GM23248 (cell line): Measurements from ENCODE around the gene TSEN15. TPM values are rescaled to one million over a fixed set of nuclear protein-coding genes. Genes with fewer than 3 reads are reported as not detected.

ENCODE experiments used
- DNase-seq: peaks from one replicate; pipeline ENCODE4 v3.0.0-alpha.2; 2015
- H2AFZ ChIP-seq: fragments of 200-600 bp; sonication (generic); 2 replicates; pipeline ENCODE4 v1.6.1; 2016; ENCODE audit warnings: antibody characterized with exemption
- H3F3A ChIP-seq: fragments of 200-600 bp; sonication (generic); 2 replicates; pipeline ENCODE4 v1.6.1; 2016; ENCODE audit warnings: mild to moderate bottlenecking, antibody characterized with exemption, mixed run types; ENCODE audit not compliant: insufficient read depth
- H3K27ac ChIP-seq: fragments of 200-600 bp; sonication (generic); 2 replicates; pipeline ENCODE4 v1.5.1; 2016; ENCODE audit warnings: mild to moderate bottlenecking
- H3K27me3 ChIP-seq: fragments of 200-600 bp; sonication (generic); replicated peaks from 2 replicates; pipeline ENCODE4 v1.6.1; 2016; ENCODE audit warnings: mild to moderate bottlenecking; ENCODE audit not compliant: insufficient read depth
- H3K36me3 ChIP-seq: fragments of 200-600 bp; sonication (generic); 2 replicates; pipeline ENCODE4 v1.6.1; 2016; ENCODE audit warnings: low read depth, mild to moderate bottlenecking
- H3K4me1 ChIP-seq: fragments of 200-600 bp; sonication (generic); 2 replicates; pipeline ENCODE4 v1.6.1; 2016; ENCODE audit warnings: mild to moderate bottlenecking; ENCODE audit not compliant: insufficient read depth
- H3K4me2 ChIP-seq: fragments of 200-600 bp; sonication (generic); one replicate; pipeline ENCODE4 v1.6.1; 2016; ENCODE audit warnings: mild to moderate bottlenecking; ENCODE audit not compliant: unreplicated experiment
- H3K4me3 ChIP-seq: fragments of 200-600 bp; sonication (generic); 2 replicates; pipeline ENCODE4 v1.5.1; 2016; ENCODE audit warnings: mild to moderate bottlenecking
- H3K79me2 ChIP-seq: fragments of 200-600 bp; sonication (generic); 2 replicates; pipeline ENCODE4 v1.6.1; 2016; ENCODE audit warnings: mild to moderate bottlenecking; ENCODE audit not compliant: insufficient read depth
- H3K9ac ChIP-seq: fragments of 200-600 bp; sonication (generic); 2 replicates; pipeline ENCODE4 v1.6.1; 2016; ENCODE audit warnings: mild to moderate bottlenecking
- H3K9me2 ChIP-seq: fragments of 200-600 bp; sonication (generic); 2 replicates; pipeline ENCODE4 v1.6.1; 2016; ENCODE audit warnings: mixed run types, mild to moderate bottlenecking, moderate library complexity; ENCODE audit not compliant: insufficient read depth
- H3K9me3 ChIP-seq: fragments of 200-600 bp; sonication (generic); one replicate; pipeline ENCODE4 v1.6.1; 2017; ENCODE audit warnings: low read depth
- H4K20me1 ChIP-seq: fragments of 200-600 bp; sonication (generic); 2 replicates; pipeline ENCODE4 v1.6.0; 2016; ENCODE audit not compliant: insufficient read depth
- EZH2 ChIP-seq: fragments of 200-600 bp; sonication (generic); IDR thresholded peaks from 2 replicates; pipeline ENCODE4 v1.6.1; 2018; ENCODE audit warnings: antibody characterized with exemption, mild to moderate bottlenecking; ENCODE audit not compliant: insufficient read depth, poor library complexity, severe bottlenecking
- EZH2phosphoT487 ChIP-seq: fragments of 200-600 bp; sonication (generic); IDR thresholded peaks from 2 replicates; pipeline ENCODE4 v1.6.1; 2018; ENCODE audit warnings: antibody characterized with exemption, moderate library complexity, mild to moderate bottlenecking, low read depth; ENCODE audit not compliant: insufficient read depth
- WGBS, 2 experiments: methylation state at CpG; one replicate each; pipeline ENCODE4 v1.1.6; 2015 to 2017; ENCODE audit warnings: low lambda C conversion rate in 2 of 2, low coverage in 1 of 2; ENCODE audit errors: missing lambda C conversion rate in 2 of 2; 5-methylcytosine and 5-hydroxymethylcytosine counted together
- in situ Hi-C: fragments of 300-500 bp; cut with MboI; formaldehyde crosslinking; loops from 2 replicates; pipeline ENCODE4 v1.15.0; 2020
- polyA plus RNA-seq: library from polyadenylated mRNA; unstranded; fragments of >200 nt; fragmentation: Nextera tagmentation; extraction: Ambion mirVana; gene quantifications from 2 replicates; pipeline ENCODE4 v1.2.1, GENCODE V29; 2016
- total RNA-seq: library from RNA; depleted of rRNA; stranded (reverse); fragments of >200 nt; shearing (Covaris generic); gene quantifications from 2 replicates; pipeline ENCODE4 v1.2.3, GENCODE V29; 2014

The TSEN15 gene
- total and polyA plus RNA-seq, 2 experiments from 2014 or later, result 52.0 to 81.9 TPM

GRCh38 chr1:184110272-184111204 is 59.0 kb downstream of the TSEN15 start:
- Histone ChIP-seq H3K27ac (no peak overlapping the region), H3K36me3 (no peaks in the 10 kb centered on the region), H3K9me3 (no peaks in the 10 kb centered on the region), H3K4me1 (no peaks in the 10 kb centered on the region), H3K9me2 (no peaks in the 10 kb centered on the region), H3K4me2 (no peak overlapping the region), H3K27me3 (no peaks in the 10 kb centered on the region), H3K9ac (no peak overlapping the region), H2AFZ (no peak overlapping the region), H3K4me3 (no peak overlapping the region), H3F3A (no peaks in the 10 kb centered on the region), H3K79me2 (no peaks in the 10 kb centered on the region), H4K20me1 (no peaks in the 10 kb centered on the region)
- TF ChIP-seq EZH2 (no peak), EZH2phosphoT487 (no peak)
- in situ Hi-C loops, result no loop called here
- no peak for DNase-seq
- 69 to 76% methylated on average over 7 to 11 of the region's 11 CpGs for WGBS, 2 experiments

- in situ Hi-C loops, result no loop called here
Observed at GRCh38 chr1:184112176-184112948, 60.8 kb downstream of the TSEN15 start.

GRCh38 chr1:184113251-184113650 is 61.7 kb downstream of the TSEN15 start:
- Histone ChIP-seq H3K9ac (no peak overlapping the region), H3K4me1 (peaks cover 3% of the 10 kb centered on the region), H4K20me1 (no peaks in the 10 kb centered on the region), H3K9me2 (no peaks in the 10 kb centered on the region), H3K4me2 (no peak overlapping the region), H2AFZ (no peak overlapping the region), H3K27me3 (no peaks in the 10 kb centered on the region), H3K36me3 (no peaks in the 10 kb centered on the region), H3K79me2 (no peaks in the 10 kb centered on the region), H3F3A (peaks cover 6% of the 10 kb centered on the region; the same call in 1 of the 2 replicates), H3K4me3 (no peak overlapping the region), H3K9me3 (no peaks in the 10 kb centered on the region), H3K27ac (no peak overlapping the region)
- no peak for DNase-seq
- 52 to 58% methylated on average over 1 of the region's 1 CpG for WGBS, 2 experiments
- in situ Hi-C loops, result no loop called here
- TF ChIP-seq EZH2phosphoT487, result no peak
- no peak for TF ChIP-seq EZH2

More at GRCh38 chr1:184112176-184112948, 60.8 kb downstream of the TSEN15 start:
- 95 to 100% methylated on average over 2 of the region's 2 CpGs for WGBS, 2 experiments
- no peaks in the 10 kb centered on the region for H3K9me3 ChIP-seq
- no peak for DNase-seq
- H3K9ac ChIP-seq, result no peak overlapping the region
- H3K79me2 ChIP-seq, result no peaks in the 10 kb centered on the region
- no peak overlapping the region for H3K4me3 ChIP-seq
- no peaks in the 10 kb centered on the region for H3K36me3 ChIP-seq
- H3K4me1 ChIP-seq, result no peaks in the 10 kb centered on the region
- H3K4me2 ChIP-seq, result no peak overlapping the region
- no peak overlapping the region for H3K27ac ChIP-seq
- H3K27me3 ChIP-seq, result no peaks in the 10 kb centered on the region
- no peaks in the 10 kb centered on the region for H3K9me2 ChIP-seq
- H4K20me1 ChIP-seq, result no peaks in the 10 kb centered on the region
- H2AFZ ChIP-seq, result no peak overlapping the region
- TF ChIP-seq EZH2 (no peak), EZH2phosphoT487 (no peak)
- H3F3A ChIP-seq, result peaks cover 6% of the 10 kb centered on the region; the same call in 1 of the 2 replicates

- Histone ChIP-seq H3K9me3 (no peaks in the 10 kb centered on the region), H4K20me1 (no peaks in the 10 kb centered on the region), H2AFZ (no peak overlapping the region), H3K27ac (no peak overlapping the region), H3F3A (peaks cover 6% of the 10 kb centered on the region; the same call in 1 of the 2 replicates), H3K79me2 (no peaks in the 10 kb centered on the region), H3K9ac (no peak overlapping the region), H3K4me2 (no peak overlapping the region), H3K4me3 (no peak overlapping the region), H3K36me3 (no peaks in the 10 kb centered on the region), H3K27me3 (no peaks in the 10 kb centered on the region), H3K4me1 (peaks cover 3% of the 10 kb centered on the region), H3K9me2 (no peaks in the 10 kb centered on the region)
- DNase-seq, result no peak
- in situ Hi-C loops, result no loop called here
- TF ChIP-seq EZH2, result no peak
- no peak for TF ChIP-seq EZH2phosphoT487
Observed at GRCh38 chr1:184114818-184115398, 63.4 kb downstream of the TSEN15 start.
